HEK293 (cell line): ENCODE measurements around the gene MSMO1.

Source experiments
- CTCF ChIP-seq: fragments of 450-650 bp; formaldehyde crosslinking; IDR thresholded peaks from 2 replicates; pipeline ENCODE4 v1.5.1; 2016; ENCODE audit warnings: missing biosample characterization, missing genetic modification characterization
- KLF16 ChIP-seq: fragments of 450-650 bp; formaldehyde crosslinking; IDR thresholded peaks from 2 replicates; pipeline ENCODE4 v1.5.1; 2017; ENCODE audit warnings: missing biosample characterization, missing genetic modification characterization
- REST ChIP-seq: fragments of 450-650 bp; formaldehyde crosslinking; IDR thresholded peaks from 2 replicates; pipeline ENCODE4 v1.5.1; 2016; ENCODE audit warnings: missing biosample characterization, missing genetic modification characterization
- YY1 ChIP-seq: fragments of 450-650 bp; formaldehyde crosslinking; IDR thresholded peaks from 2 replicates; pipeline ENCODE4 v1.5.1; 2018; ENCODE audit warnings: missing biosample characterization, missing genetic modification characterization
- ZNF132 ChIP-seq: fragments of 450-650 bp; formaldehyde crosslinking; IDR thresholded peaks from 2 replicates; pipeline ENCODE4 v1.5.1; 2017; ENCODE audit warnings: missing biosample characterization, missing genetic modification characterization, borderline replicate concordance
- ZNF148 ChIP-seq: fragments of 450-650 bp; formaldehyde crosslinking; IDR thresholded peaks from 2 replicates; pipeline ENCODE4 v1.5.0; 2017; ENCODE audit warnings: missing biosample characterization, missing genetic modification characterization, borderline replicate concordance
- ZNF26 ChIP-seq: fragments of 450-650 bp; formaldehyde crosslinking; IDR thresholded peaks from 2 replicates; pipeline ENCODE4 v1.5.1; 2016; ENCODE audit warnings: missing biosample characterization, missing genetic modification characterization
- ZNF274 ChIP-seq, 2 experiments: fragments of 200-500 bp in 1 of 2; fragments of 450-650 bp in 1 of 2; sonication (Bioruptor generic) in 1 of 2; formaldehyde crosslinking in 1 of 2; IDR thresholded peaks; 2 replicates each; pipeline versions ENCODE4 v1.5.1 to v1.6.1; 2014 to 2016; ENCODE audit warnings: borderline replicate concordance in 1 of 2, inconsistent platforms in 1 of 2, low read length in 1 of 2, missing biosample characterization in 1 of 2, missing genetic modification characterization in 1 of 2

GRCh38 chr4:165384186-165384585 is 56.7 kb downstream of the MSMO1 start:
- TF ChIP-seq YY1 (no peak), REST (tag by site-specific recombination) (no peak), CTCF (tag by site-specific recombination) (no peak), ZNF148 (no peak), KLF16 (tag by site-specific recombination) (no peak), ZNF26 (no peak), ZNF132 (tag by site-specific recombination) (no peak), ZNF274 (IDR thresholded peaks at IDR 0.05; ENCODE audit: low read length) (no peak), ZNF274 (tag by site-specific recombination; IDR thresholded peaks at IDR 0.05; ENCODE audit: borderline replicate concordance) (no peak)
